ENCODE results near the gene IL23R. TPM values are rescaled to one million over a fixed set of nuclear protein-coding genes. Genes with fewer than 3 reads are reported as not detected.

Gene IL23R
- total RNA-seq, 1 donor from 2014 or later = not detected

GRCh38 chr1:67226688-67227087, 60.4 kb downstream of the IL23R start:
- Mint-ChIP-seq H3K4me1 (ENCODE audit: unreplicated experiment) (no peaks in the 10 kb centered on the region), H3K9me3 (ENCODE audit: unreplicated experiment) (no peaks in the 10 kb centered on the region), H3K36me3 (ENCODE audit: low read depth, unreplicated experiment) (no peaks in the 10 kb centered on the region), H3K27ac (ENCODE audit: unreplicated experiment) (peak overlapping the region; percentile 38), H3K27me3 (ENCODE audit: unreplicated experiment) (no peaks in the 10 kb centered on the region), H3K4me3 (ENCODE audit: unreplicated experiment) (no peak overlapping the region)
- DNase-seq (ENCODE audit: low spot score) = no peak
- no peak for TF ChIP-seq CTCF (IDR thresholded peaks at IDR 0.05; ENCODE audit: unreplicated experiment)

DNA sequence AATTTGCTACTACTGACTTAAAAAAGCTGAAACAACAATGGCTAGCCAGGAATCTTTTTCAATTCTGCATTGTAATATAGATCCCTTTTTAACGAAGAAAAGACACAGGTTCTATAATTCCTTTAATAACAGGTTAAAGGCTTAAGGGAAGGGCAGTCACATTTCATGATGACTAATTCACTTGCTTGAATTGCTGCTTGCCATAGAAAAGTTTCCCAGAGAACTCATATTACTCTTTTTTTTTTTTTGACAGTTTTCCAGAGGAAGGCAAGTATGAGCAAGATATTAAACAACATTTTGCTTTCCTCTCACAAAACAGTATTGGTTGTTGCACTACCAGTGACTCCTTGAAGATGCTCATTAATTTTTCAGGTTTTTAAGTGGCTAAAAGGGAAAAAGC, 60.9 kb downstream of the IL23R start:
- Mint-ChIP-seq H3K9me3 (ENCODE audit: unreplicated experiment) (no peaks in the 10 kb centered on the region), H3K36me3 (ENCODE audit: low read depth, unreplicated experiment) (no peaks in the 10 kb centered on the region), H3K4me1 (ENCODE audit: unreplicated experiment) (no peaks in the 10 kb centered on the region), H3K27ac (ENCODE audit: unreplicated experiment) (no peak overlapping the region), H3K27me3 (ENCODE audit: unreplicated experiment) (no peaks in the 10 kb centered on the region), H3K4me3 (ENCODE audit: unreplicated experiment) (no peak overlapping the region)
- TF ChIP-seq CTCF (IDR thresholded peaks at IDR 0.05; ENCODE audit: unreplicated experiment) = no peak
- no peak for DNase-seq (ENCODE audit: low spot score)

GRCh38 chr1:67228791-67229190, 62.5 kb downstream of the IL23R start:
- DNase-seq (ENCODE audit: low spot score) = no peak
- no peaks in the 10 kb centered on the region for H3K27me3 Mint-ChIP-seq (ENCODE audit: unreplicated experiment)
- H3K4me1 Mint-ChIP-seq (ENCODE audit: unreplicated experiment) = no peaks in the 10 kb centered on the region
- no peak overlapping the region for H3K27ac Mint-ChIP-seq (ENCODE audit: unreplicated experiment)
- no peaks in the 10 kb centered on the region for H3K36me3 Mint-ChIP-seq (ENCODE audit: low read depth, unreplicated experiment)
- no peak for TF ChIP-seq CTCF (IDR thresholded peaks at IDR 0.05; ENCODE audit: unreplicated experiment)
- H3K4me3 Mint-ChIP-seq (ENCODE audit: unreplicated experiment) = no peak overlapping the region
- H3K9me3 Mint-ChIP-seq (ENCODE audit: unreplicated experiment) = no peaks in the 10 kb centered on the region

- Mint-ChIP-seq H3K4me3 (ENCODE audit: unreplicated experiment) (no peak overlapping the region), H3K36me3 (ENCODE audit: low read depth, unreplicated experiment) (no peaks in the 10 kb centered on the region), H3K27ac (ENCODE audit: unreplicated experiment) (no peak overlapping the region), H3K27me3 (ENCODE audit: unreplicated experiment) (no peaks in the 10 kb centered on the region), H3K4me1 (ENCODE audit: unreplicated experiment) (no peaks in the 10 kb centered on the region), H3K9me3 (ENCODE audit: unreplicated experiment) (no peaks in the 10 kb centered on the region)
- DNase-seq (ENCODE audit: low spot score) = no peak
- TF ChIP-seq CTCF (IDR thresholded peaks at IDR 0.05; ENCODE audit: unreplicated experiment) = no peak
Observed at GRCh38 chr1:67230539-67230938, 64.3 kb downstream of the IL23R start.

DNA sequence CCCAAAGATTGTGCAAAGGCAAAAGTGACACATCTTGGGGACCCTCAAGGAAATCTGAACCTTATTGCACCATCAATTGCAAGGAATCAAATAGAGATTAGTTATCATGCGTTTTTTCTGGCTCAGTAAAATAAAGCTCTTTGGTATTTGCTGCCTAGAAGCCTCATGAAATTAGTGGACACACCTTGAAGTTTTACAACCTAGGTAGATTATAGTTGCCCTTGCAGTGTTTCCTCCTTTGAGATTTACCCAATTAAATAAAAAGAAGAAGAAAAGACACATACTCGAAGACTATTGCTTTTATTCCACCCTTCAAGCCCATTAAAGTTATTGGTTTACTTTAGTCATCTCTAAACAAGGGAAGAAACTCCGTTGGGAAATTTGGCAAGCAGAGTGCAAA, 70.0 kb downstream of the IL23R start:
- Mint-ChIP-seq H3K4me3 (ENCODE audit: unreplicated experiment) (no peak overlapping the region), H3K9me3 (ENCODE audit: unreplicated experiment) (no peaks in the 10 kb centered on the region), H3K4me1 (ENCODE audit: unreplicated experiment) (no peaks in the 10 kb centered on the region), H3K36me3 (ENCODE audit: low read depth, unreplicated experiment) (no peaks in the 10 kb centered on the region), H3K27me3 (ENCODE audit: unreplicated experiment) (no peaks in the 10 kb centered on the region), H3K27ac (ENCODE audit: unreplicated experiment) (no peak overlapping the region)
- no peak for TF ChIP-seq CTCF (IDR thresholded peaks at IDR 0.05; ENCODE audit: unreplicated experiment)
- no peak for DNase-seq (ENCODE audit: low spot score)
